Measurements from ENCODE around the gene MYRFL. TPM values are rescaled to one million over a fixed set of nuclear protein-coding genes. Genes with fewer than 3 reads are reported as not detected.

MYRFL gene
- total RNA-seq, 1 experiment from 2014 or later: 1.3 TPM

- POLR2A ChIA-PET: no interaction called here
- TF ChIP-seq MYBL2 (CRISPR knock-in tag; IDR thresholded peaks at IDR 0.05) (0 out of 2 replicates have a peak, but pooled peaks have one; percentile 8), CBFB (CRISPR knock-in tag; IDR thresholded peaks at IDR 0.05; ENCODE audit: low read depth) (no peak)
- H3K36me3 Mint-ChIP-seq: peaks cover 25% of the 10 kb centered on the region
- peak overlapping the region; percentile 85 for H3K27ac Mint-ChIP-seq
- no peak overlapping the region for H3K4me3 Mint-ChIP-seq
- CTCF ChIA-PET: interaction anchor here (0.6 to 1.2 kb wide), 4 partner anchors 26 to 207 kb away, joined by 3 to 4 read pairs (median 3); no protein-coding TSS in a partner anchor
- DNase-seq (ENCODE audit: low spot score): no peak
- H3K4me1 Mint-ChIP-seq: peaks cover 58% of the 10 kb centered on the region
- peaks cover 24% of the 10 kb centered on the region for H3K9me3 Mint-ChIP-seq
- no peak for ATAC-seq
- H3K27me3 Mint-ChIP-seq (ENCODE audit: low read depth): no peaks in the 10 kb centered on the region
Measured at GRCh38 chr12:69936766-69937165, 111.7 kb downstream of the MYRFL start.

- Mint-ChIP-seq H3K27me3 (ENCODE audit: low read depth) (no peaks in the 10 kb centered on the region), H3K4me1 (peaks cover 28% of the 10 kb centered on the region), H3K36me3 (peaks cover 14% of the 10 kb centered on the region), H3K9me3 (peaks cover 12% of the 10 kb centered on the region), H3K27ac (no peak overlapping the region), H3K4me3 (no peak overlapping the region)
- CTCF ChIA-PET: interaction anchor here (0.7 kb wide), 1 partner anchor 47 kb away, joined by 3 read pairs; no protein-coding TSS in a partner anchor
- DNase-seq (ENCODE audit: low spot score) (no peak), ATAC-seq (no peak)
- TF ChIP-seq CBFB (CRISPR knock-in tag; IDR thresholded peaks at IDR 0.05; ENCODE audit: low read depth) (no peak), TEAD4 (CRISPR knock-in tag; IDR thresholded peaks at IDR 0.05) (no peak), IRF1 (CRISPR knock-in tag; IDR thresholded peaks at IDR 0.05) (no peak), TEAD1 (CRISPR knock-in tag; IDR thresholded peaks at IDR 0.05) (no peak), ZNF281 (CRISPR knock-in tag; IDR thresholded peaks at IDR 0.05) (no peak), NR3C1 (CRISPR knock-in tag; conservative IDR thresholded peaks at IDR 0.05; ENCODE audit: low read depth) (no peak), ELF4 (CRISPR knock-in tag; IDR thresholded peaks at IDR 0.05; ENCODE audit: low read depth) (no peak), CDX4 (CRISPR knock-in tag; IDR thresholded peaks at IDR 0.05; ENCODE audit: borderline replicate concordance) (no peak), GTF2I (CRISPR knock-in tag; conservative IDR thresholded peaks at IDR 0.05) (no peak), NR1H2 (CRISPR knock-in tag; IDR thresholded peaks at IDR 0.05) (no peak)
- POLR2A ChIA-PET: no interaction called here
Measured at GRCh38 chr12:69947123-69947522, 122.1 kb downstream of the MYRFL start.

- no peak for DNase-seq (ENCODE audit: low spot score)
- CTCF ChIA-PET: interaction anchor here (2.1 kb wide), 1 partner anchor 47 kb away, joined by 16 read pairs; no protein-coding TSS in a partner anchor
- no peak for ATAC-seq
- Mint-ChIP-seq H3K36me3 (peaks cover 14% of the 10 kb centered on the region), H3K4me3 (no peak overlapping the region), H3K27me3 (ENCODE audit: low read depth) (no peaks in the 10 kb centered on the region), H3K27ac (no peak overlapping the region), H3K9me3 (peaks cover 12% of the 10 kb centered on the region), H3K4me1 (peaks cover 35% of the 10 kb centered on the region)
- POLR2A ChIA-PET: no interaction called here
- TF ChIP-seq MXD4 (CRISPR knock-in tag; IDR thresholded peaks at IDR 0.05; ENCODE audit: borderline replicate concordance): no peak
- TF ChIP-seq KAT7 (CRISPR knock-in tag; IDR thresholded peaks at IDR 0.05; ENCODE audit: borderline replicate concordance): no peak
- TF ChIP-seq JUN (CRISPR knock-in tag; IDR thresholded peaks at IDR 0.05): no peak
- TF ChIP-seq MYBL2 (CRISPR knock-in tag; IDR thresholded peaks at IDR 0.05): no peak
- TF ChIP-seq OVOL2 (CRISPR knock-in tag; IDR thresholded peaks at IDR 0.05; ENCODE audit: borderline replicate concordance): no peak
- TF ChIP-seq NR2C2 (CRISPR knock-in tag; IDR thresholded peaks at IDR 0.05): no peak
- no peak for TF ChIP-seq USF1 (CRISPR knock-in tag; IDR thresholded peaks at IDR 0.05)
Measured at GRCh38 chr12:69947897-69948296, 122.9 kb downstream of the MYRFL start.

Data from WTC11 (cell line).